B cell (primary cell): ENCODE results near the gene C10orf90. TPM values are rescaled to one million over a fixed set of nuclear protein-coding genes. Genes with fewer than 3 reads are reported as not detected.

Source experiments
- ATAC-seq: fragments of 200-7000 bp; cut with Tn5 transposase; one replicate; pipeline ENCODE4 v1.10.0; 2021; ENCODE audit warnings: low read depth, mild to moderate bottlenecking, moderate number of reproducible peaks, moderate library complexity
- CTCF ChIA-PET: fragments of 350-600 bp; sonication (Branson Sonifier 250); formaldehyde crosslinking; loops from one replicate; lab custom pipeline; 2021; ENCODE audit warnings: antibody characterized with exemption, inconsistent platforms; lab: Charles Lee
- POLR2A ChIA-PET: fragments of 350-600 bp; sonication (Branson Sonifier 250); formaldehyde crosslinking; loops from one replicate; lab custom pipeline; 2021; ENCODE audit warnings: antibody characterized with exemption; lab: Charles Lee
- DNase-seq: peaks from one replicate; pipeline ENCODE4 v3.0.0; 2013
- H2AFZ ChIP-seq: 2 replicates; pipeline ENCODE4 v1.6.1; 2012; ENCODE audit warnings: mild to moderate bottlenecking, low read depth, low read length; ENCODE audit not compliant: insufficient read depth, poor library complexity, severe bottlenecking
- H3K27ac ChIP-seq, 2 donors: 1 replicate in 1 of 2; 2 replicates in 1 of 2; pipeline ENCODE4 v1.5.1; 2012 to 2013; ENCODE audit warnings: low read length in 2 of 2, mild to moderate bottlenecking in 2 of 2, moderate library complexity in 1 of 2
- H3K27me3 ChIP-seq, 4 experiments: fragments of 200-600 bp in 1 of 4; sonication (generic) in 1 of 4; replicated peaks in 1 of 4; 1 replicate in 2 of 4; 2 replicates in 2 of 4; pipeline versions ENCODE4 v1.6.1 to v1.7.0; 2013 to 2016; ENCODE audit warnings: low read length in 3 of 4, mild to moderate bottlenecking in 2 of 4, mixed read lengths in 1 of 4, moderate library complexity in 1 of 4; ENCODE audit not compliant: insufficient read depth in 4 of 4, control insufficient read depth in 3 of 4; ENCODE audit errors: control extremely low read depth in 1 of 4
- H3K36me3 ChIP-seq, 2 experiments: replicated peaks in 1 of 2; 1 replicate in 1 of 2; 2 replicates in 1 of 2; pipeline versions ENCODE4 v1.6.1 to v1.7.1; 2013; ENCODE audit warnings: low read length in 1 of 2; ENCODE audit not compliant: insufficient read depth in 2 of 2, control insufficient read depth in 1 of 2; ENCODE audit errors: control extremely low read depth in 1 of 2, extremely low read depth in 1 of 2
- H3K4me1 ChIP-seq, 2 donors: fragments of 200-600 bp in 1 of 2; sonication (generic) in 1 of 2; 1 replicate in 1 of 2; 2 replicates in 1 of 2; pipeline versions ENCODE4 v1.5.1 to v1.6.1; 2013 to 2017; ENCODE audit warnings: low read length in 2 of 2; ENCODE audit not compliant: control insufficient read depth in 2 of 2, insufficient read depth in 2 of 2
- H3K4me2 ChIP-seq: replicated peaks from 2 replicates; pipeline ENCODE3; 2012; ENCODE audit warnings: mild to moderate bottlenecking, low read depth, low read length; ENCODE audit not compliant: poor library complexity, severe bottlenecking
- H3K4me3 ChIP-seq, 5 experiments: fragments of 200-600 bp in 1 of 5; sonication (generic) in 1 of 5; 1 replicate in 3 of 5; 2 replicates in 2 of 5; pipeline versions ENCODE4 v1.5.1 to v1.7.0; 2011 to 2016; ENCODE audit warnings: low read length in 4 of 5, mild to moderate bottlenecking in 4 of 5, low read depth in 2 of 5, control low read depth in 1 of 5, moderate library complexity in 1 of 5; ENCODE audit not compliant: insufficient read depth in 1 of 5; ENCODE audit errors: control extremely low read depth in 1 of 5, extremely low read depth in 1 of 5
- H3K79me2 ChIP-seq: fragments of 200-600 bp; sonication (generic); one replicate; pipeline ENCODE4 v1.6.0; 2016; ENCODE audit warnings: low read length; ENCODE audit not compliant: control insufficient read depth, insufficient read depth
- H3K9ac ChIP-seq: fragments of 200-600 bp; sonication (generic); 2 replicates; pipeline ENCODE4 v1.6.1; 2017; ENCODE audit warnings: mild to moderate bottlenecking, low read length, moderate library complexity
- H3K9me3 ChIP-seq, 3 donors: one replicate each; pipeline versions ENCODE4 v1.6.1 to v1.7.1; 2013; ENCODE audit warnings: low read length in 2 of 3; ENCODE audit not compliant: control insufficient read depth in 2 of 3, insufficient read depth in 1 of 3; ENCODE audit errors: control extremely low read depth in 1 of 3
- H4K20me1 ChIP-seq: 2 replicates; pipeline ENCODE4 v1.6.0; 2012; ENCODE audit warnings: mild to moderate bottlenecking, low read length; ENCODE audit not compliant: insufficient read depth, control insufficient read depth, poor library complexity, severe bottlenecking
- H3K27ac Mint-ChIP-seq: one replicate; pipeline ENCODE4 v1.8.0; 2021; ENCODE audit warnings: mixed read lengths
- H3K27me3 Mint-ChIP-seq: one replicate; pipeline ENCODE4 v1.8.0; 2021; ENCODE audit warnings: mixed read lengths
- H3K4me1 Mint-ChIP-seq: one replicate; pipeline ENCODE4 v1.8.0; 2021; ENCODE audit warnings: mixed read lengths
- H3K4me3 Mint-ChIP-seq: one replicate; pipeline ENCODE4 v1.8.0; 2021; ENCODE audit warnings: mixed read lengths
- H3K9me3 Mint-ChIP-seq: one replicate; pipeline ENCODE4 v1.8.0; 2022; ENCODE audit warnings: mixed read lengths; ENCODE audit not compliant: insufficient read depth
- EZH2 ChIP-seq: IDR thresholded peaks from 2 replicates; pipeline ENCODE4 v1.6.1; 2012; ENCODE audit warnings: borderline replicate concordance, low read depth, mild to moderate bottlenecking, moderate library complexity, low read length; ENCODE audit not compliant: insufficient read depth, poor library complexity, severe bottlenecking
- WGBS: methylation state at CpG from one replicate; pipeline ENCODE4 v1.1.5; 2013; ENCODE audit warnings: missing lambda C conversion rate; ENCODE audit not compliant: insufficient coverage; 5-methylcytosine and 5-hydroxymethylcytosine counted together
- intact Hi-C: fragments of 100-400 bp; cut with micrococcal nuclease; formaldehyde crosslinking; loops from one replicate; pipeline ENCODE4 v1.10.0; 2022
- polyA plus RNA-seq: library from polyadenylated mRNA; depleted of rRNA; stranded (reverse); fragments of >200 nt; gene quantifications from 2 replicates; pipeline ENCODE4 v1.2.3, GENCODE V29; 2012
- total RNA-seq, 2 donors: library from RNA; stranded (reverse); fragments of 120-200 nt in 1 of 2; gene quantifications; 1 replicate in 1 of 2; 2 replicates in 1 of 2; pipeline versions ENCODE4 v1.2.3 to v1.2.4, GENCODE V29; 2013 to 2022
- TF ChIP-seq, protein P1 (sequence below): fragments of 200-600 bp; IDR thresholded peaks from one replicate; pipeline ENCODE4 v1.8.0; 2022; ENCODE audit warnings: antibody characterized with exemption, mild to moderate bottlenecking

C10orf90 gene
- total and polyA plus RNA-seq, 2 donors (not counting 1 experiment from before 2014, with no cell fraction given), result not detected

DNA sequence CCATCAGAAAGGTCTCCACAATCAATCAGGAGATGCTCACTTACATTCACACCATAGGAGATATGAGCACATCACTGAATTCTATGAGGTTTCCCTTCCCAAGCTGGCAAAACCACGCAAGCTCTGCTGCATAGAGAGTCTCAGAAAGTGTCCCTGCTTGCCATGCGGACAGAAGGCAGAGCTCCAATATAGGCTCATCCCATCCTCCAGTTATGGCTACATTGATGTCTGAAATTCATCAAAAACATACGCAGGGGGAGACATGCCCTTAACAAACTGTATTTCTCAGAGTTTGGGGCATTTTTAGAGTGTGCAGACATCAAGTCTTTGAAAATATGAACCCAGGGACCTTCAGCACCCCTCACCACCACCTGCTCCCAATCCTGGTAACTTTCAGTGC, 2.9 kb downstream of the C10orf90 start:
- Mint-ChIP-seq H3K9me3 (peaks cover 2% of the 10 kb centered on the region), H3K4me1 (no peaks in the 10 kb centered on the region), H3K27me3 (no peaks in the 10 kb centered on the region), H3K27ac (no peak overlapping the region), H3K4me3 (no peak overlapping the region)
- Histone ChIP-seq H3K79me2 (no peaks in the 10 kb centered on the region), H3K9ac (no peak overlapping the region), H3K27ac (no peak overlapping the region), H3K27me3 (no peaks in the 10 kb centered on the region), H2AFZ (no peak overlapping the region), H3K4me2 (no peak overlapping the region), H3K4me3 (no peak overlapping the region), H3K9me3 (peaks cover 0 to 3% (median 0%) of the 10 kb centered on the region in 3 donors), H3K36me3 (no peaks in the 10 kb centered on the region), H3K4me1 (no peaks in the 10 kb centered on the region), H4K20me1 (no peaks in the 10 kb centered on the region)
- ChIA-PET CTCF (no interaction called here), POLR2A (no interaction called here)
- intact Hi-C loops, result no loop called here
- DNase-seq, result no peak
- no peak for ATAC-seq
- WGBS, result 100% methylated on average over 3 of the region's 3 CpGs
- TF ChIP-seq EZH2, result no peak
- TF ChIP-seq, protein P1, sequence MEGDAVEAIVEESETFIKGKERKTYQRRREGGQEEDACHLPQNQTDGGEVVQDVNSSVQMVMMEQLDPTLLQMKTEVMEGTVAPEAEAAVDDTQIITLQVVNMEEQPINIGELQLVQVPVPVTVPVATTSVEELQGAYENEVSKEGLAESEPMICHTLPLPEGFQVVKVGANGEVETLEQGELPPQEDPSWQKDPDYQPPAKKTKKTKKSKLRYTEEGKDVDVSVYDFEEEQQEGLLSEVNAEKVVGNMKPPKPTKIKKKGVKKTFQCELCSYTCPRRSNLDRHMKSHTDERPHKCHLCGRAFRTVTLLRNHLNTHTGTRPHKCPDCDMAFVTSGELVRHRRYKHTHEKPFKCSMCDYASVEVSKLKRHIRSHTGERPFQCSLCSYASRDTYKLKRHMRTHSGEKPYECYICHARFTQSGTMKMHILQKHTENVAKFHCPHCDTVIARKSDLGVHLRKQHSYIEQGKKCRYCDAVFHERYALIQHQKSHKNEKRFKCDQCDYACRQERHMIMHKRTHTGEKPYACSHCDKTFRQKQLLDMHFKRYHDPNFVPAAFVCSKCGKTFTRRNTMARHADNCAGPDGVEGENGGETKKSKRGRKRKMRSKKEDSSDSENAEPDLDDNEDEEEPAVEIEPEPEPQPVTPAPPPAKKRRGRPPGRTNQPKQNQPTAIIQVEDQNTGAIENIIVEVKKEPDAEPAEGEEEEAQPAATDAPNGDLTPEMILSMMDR, result no peak

DNA sequence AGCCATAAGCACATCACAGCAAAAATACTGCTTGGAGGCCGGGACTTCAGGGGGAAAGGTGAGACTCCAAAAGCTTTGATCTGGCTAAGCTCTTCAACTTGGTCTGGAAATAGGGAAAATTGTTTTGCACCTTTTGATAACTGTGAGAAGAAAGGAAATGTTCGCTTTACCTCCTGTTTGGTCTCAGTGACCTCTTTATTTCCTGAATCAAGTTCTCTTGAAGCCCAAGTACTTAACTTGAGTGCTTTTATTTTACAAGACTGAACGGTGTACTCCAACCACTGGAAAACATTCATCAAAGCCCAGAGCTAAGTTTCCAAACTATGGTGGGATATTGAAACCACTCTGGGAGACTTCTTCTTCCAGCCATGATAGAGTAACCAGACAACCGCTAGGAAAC, 5.3 kb downstream of the C10orf90 start:
- WGBS, result 70% methylated on average over 2 of the region's 4 CpGs
- H3K27me3 ChIP-seq, result no peaks in the 10 kb centered on the region
- no peaks in the 10 kb centered on the region for H4K20me1 ChIP-seq
- no peak overlapping the region for H3K4me3 ChIP-seq
- no peak for TF ChIP-seq EZH2
- TF ChIP-seq, protein P1, result no peak
- DNase-seq, result no peak
- H3K36me3 ChIP-seq, result no peaks in the 10 kb centered on the region
- no peak overlapping the region for H3K27ac ChIP-seq
- no peaks in the 10 kb centered on the region for H3K79me2 ChIP-seq
- POLR2A ChIA-PET, result no interaction called here
- no peak overlapping the region for H3K4me2 ChIP-seq
- H3K9me3 ChIP-seq, result peaks cover 0 to 3% (median 0%) of the 10 kb centered on the region in 3 donors
- intact Hi-C loops, result no loop called here
- no peak overlapping the region for H3K4me3 Mint-ChIP-seq
- no peaks in the 10 kb centered on the region for H3K4me1 ChIP-seq
- CTCF ChIA-PET, result no interaction called here
- H3K9ac ChIP-seq, result no peak overlapping the region
- no peak overlapping the region for H2AFZ ChIP-seq
- no peak overlapping the region for H3K27ac Mint-ChIP-seq
- no peaks in the 10 kb centered on the region for H3K4me1 Mint-ChIP-seq
- no peak for ATAC-seq
- no peaks in the 10 kb centered on the region for H3K9me3 Mint-ChIP-seq
- no peaks in the 10 kb centered on the region for H3K27me3 Mint-ChIP-seq
